OCI-LY3 (cell line): Measurements from ENCODE around the gene CAB39.

Experiments
- CTCF ChIP-seq: fragments of 200-600, 300-600 bp; sonication (generic); IDR thresholded peaks from 2 replicates; pipeline ENCODE4 v1.5.1; 2014; ENCODE audit warnings: antibody characterized with exemption, low read length, low read depth
- EZH2phosphoT487 ChIP-seq: fragments of 200-600 bp; shearing (Covaris generic); IDR thresholded peaks from 2 replicates; pipeline ENCODE4 v1.6.1; 2018; ENCODE audit warnings: antibody characterized with exemption, mixed run types, low read depth

GRCh38 chr2:230764346-230764745 lies 51.7 kb downstream of the CAB39 start:
- no peak for TF ChIP-seq CTCF
- TF ChIP-seq EZH2phosphoT487: no peak
